Adrenal gland (tissue), 12 donors: Measurements from ENCODE around the gene ZFP62. TPM values are rescaled to one million over a fixed set of nuclear protein-coding genes. Genes with fewer than 3 reads are reported as not detected.
A peak's percentile ranks its signal among the peaks of the same experiment; 100 is the strongest.

Experiments
- DNase-seq, 7 donors: peaks; one replicate each; pipeline ENCODE4 v3.0.0-alpha.2; 2019 to 2020
- H3K27ac ChIP-seq, 5 donors: fragments of 200-600 bp; sonication (generic) in 4 of 5; 1 replicate in 3 of 5; 2 replicates in 2 of 5; pipeline versions ENCODE4 v1.5.1 to v1.8.0; 2016 to 2020; ENCODE audit warnings: mild to moderate bottlenecking in 1 of 5
- H3K27me3 ChIP-seq: fragments of 200-600 bp; 2 replicates; pipeline ENCODE4 v1.8.0; 2021
- H3K36me3 ChIP-seq, 2 donors: fragments of 200-600 bp; replicated peaks in 1 of 2; 1 replicate in 1 of 2; 2 replicates in 1 of 2; pipeline versions ENCODE4 v1.5.1 to v1.8.0; 2018 to 2022
- H3K4me1 ChIP-seq, 2 donors: fragments of 200-600 bp; replicated peaks in 1 of 2; 1 replicate in 1 of 2; 2 replicates in 1 of 2; pipeline versions ENCODE4 v1.5.1 to v1.8.0; 2018 to 2021
- H3K4me3 ChIP-seq, 4 donors: fragments of 200-600 bp; sonication (generic) in 3 of 4; one replicate each; pipeline ENCODE4 v1.5.1; 2016 to 2018
- H3K9me3 ChIP-seq, 3 donors: fragments of 200-600 bp; sonication (generic) in 1 of 3; replicated peaks in 1 of 3; 1 replicate in 2 of 3; 2 replicates in 1 of 3; pipeline versions ENCODE4 v1.5.1 to v1.8.0; 2016 to 2021
- CTCF ChIP-seq, 6 experiments: fragments of 450-650 bp in 4 of 6; fragments of 200-600 bp in 2 of 6; sonication (generic) in 1 of 6; IDR thresholded peaks; 1 replicate in 5 of 6; 2 replicates in 1 of 6; pipeline versions ENCODE4 v1.5.1 to v1.8.0; 2016 to 2021; ENCODE audit warnings: antibody characterized with exemption in 6 of 6, mild to moderate bottlenecking in 2 of 6, moderate library complexity in 1 of 6
- POLR2A ChIP-seq, 2 donors: fragments of 450-650 bp; IDR thresholded peaks; one replicate each; pipeline ENCODE4 v1.6.1; 2017; ENCODE audit warnings: antibody characterized with exemption in 2 of 2, mild to moderate bottlenecking in 2 of 2, moderate library complexity in 1 of 2
- WGBS, 4 donors: extraction: QIAGEN DNeasy Blood & Tissue Kit in 2 of 4; methylation state at CpG; one replicate each; pipeline versions ENCODE4 v1.1.5 to v1.1.7; 2013 to 2017; 5-methylcytosine and 5-hydroxymethylcytosine counted together
- intact Hi-C, 2 donors: fragments of 100-400 bp; cut with DNase I; formaldehyde crosslinking; loops; one replicate each; pipeline versions ENCODE4 v1.14.1 to v1.15.0; 2022 to 2023
- polyA plus RNA-seq, 3 donors: library from polyadenylated mRNA; stranded (reverse); fragments of 200-250 nt in 2 of 3; fragments of 350-450 nt in 1 of 3; fragmentation: Illumina TruSeq in 1 of 3; extraction: RNeasy Lipid Tissue Mini Kit (QIAGEN cat#74804) in 1 of 3; gene quantifications; one replicate each; pipeline ENCODE4 v1.2.3, GENCODE V29; 2013 to 2014
- total RNA-seq, 9 donors: library from RNA; depleted of rRNA in 4 of 9; stranded (reverse); fragments of >200 nt in 4 of 9; fragments of 120-200 nt in 1 of 9; fragmentation: NEBNext Ultra II Directional in 1 of 9; extraction: Animal tissue kit (Norgen Biotek cat#: 25700) in 1 of 9; gene quantifications; one replicate each; pipeline versions ENCODE4 v1.1.0 to v1.2.4, GENCODE V29; 2013 to 2023
- donor health status: healthy with polysubstance abuse.
- donor health status: Bipolar disorder and iron deficiency.
- donor health status: DM: yes; HTN: yes; CAD: no.
- donor health status: DM: no; HTN: no; CAD: no.
- donor health status: DM: no; HTN: no; CAD: no.
- donor health status: DM: yes; HTN: yes; CAD: no.

Gene ZFP62
- total and polyA plus RNA-seq, 12 donors: 8.5 to 39.7 (median 16.5) TPM

GRCh38 chr5:180909782-180910181, 48.7 kb upstream of the ZFP62 start:
- TF ChIP-seq CTCF (IDR thresholded peaks at IDR 0.05): no peak
- TF ChIP-seq POLR2A (IDR thresholded peaks at IDR 0.05): no peak
- intact Hi-C loops: no loop called here
- peak overlapping the region in 1 of 5 donors; percentile 17 for H3K27ac ChIP-seq
- no peaks in the 10 kb centered on the region for H3K36me3 ChIP-seq
- WGBS, 4 donors: 62 to 73% (median 66%) methylated on average over 5 of the region's 5 CpGs
- no peaks in the 10 kb centered on the region for H3K4me1 ChIP-seq
- DNase-seq: no peak
- no peak overlapping the region for H3K4me3 ChIP-seq
- H3K9me3 ChIP-seq: no peaks in the 10 kb centered on the region
- H3K27me3 ChIP-seq: peaks cover 4% of the 10 kb centered on the region

GRCh38 chr5:180908998-180909731, 48.1 kb upstream of the ZFP62 start:
- no peak overlapping the region for H3K4me3 ChIP-seq
- no peaks in the 10 kb centered on the region for H3K4me1 ChIP-seq
- DNase-seq: no peak
- intact Hi-C loops: no loop called here
- 61 to 76% (median 66%) methylated on average over 9 of the region's 9 CpGs for WGBS, 4 donors
- no peaks in the 10 kb centered on the region for H3K9me3 ChIP-seq
- peaks cover 4% of the 10 kb centered on the region for H3K27me3 ChIP-seq
- H3K36me3 ChIP-seq: no peaks in the 10 kb centered on the region
- H3K27ac ChIP-seq: peak overlapping the region in 1 of 5 donors; percentile 34
- TF ChIP-seq CTCF (IDR thresholded peaks at IDR 0.05) (no peak), POLR2A (IDR thresholded peaks at IDR 0.05) (no peak)

- 83 to 89% (median 88%) methylated on average over 8 to 9 of the region's 9 CpGs for WGBS, 4 donors
- no peak for TF ChIP-seq CTCF (IDR thresholded peaks at IDR 0.05)
- no peak for TF ChIP-seq POLR2A (IDR thresholded peaks at IDR 0.05)
- no peak overlapping the region for H3K4me3 ChIP-seq
- no peak for DNase-seq
- H3K36me3 ChIP-seq: no peaks in the 10 kb centered on the region
- H3K9me3 ChIP-seq: no peaks in the 10 kb centered on the region
- intact Hi-C loops: no loop called here
- no peaks in the 10 kb centered on the region for H3K4me1 ChIP-seq
- H3K27ac ChIP-seq: no peak overlapping the region
- peaks cover 4% of the 10 kb centered on the region for H3K27me3 ChIP-seq
Measured at GRCh38 chr5:180908400-180908799, 47.3 kb upstream of the ZFP62 start.

GRCh38 chr5:180901319-180902009, 40.4 kb upstream of the ZFP62 start:
- no peak overlapping the region for H3K27ac ChIP-seq
- no peak for DNase-seq
- H3K4me3 ChIP-seq: no peak overlapping the region
- no peaks in the 10 kb centered on the region for H3K9me3 ChIP-seq
- intact Hi-C loops: no loop called here
- no peaks in the 10 kb centered on the region for H3K27me3 ChIP-seq
- TF ChIP-seq POLR2A (IDR thresholded peaks at IDR 0.05) (no peak), CTCF (IDR thresholded peaks at IDR 0.05) (no peak)
- no peaks in the 10 kb centered on the region for H3K36me3 ChIP-seq
- WGBS, 4 donors: 84 to 87% (median 84%) methylated on average over 7 of the region's 7 CpGs
- no peaks in the 10 kb centered on the region for H3K4me1 ChIP-seq
